ENCODE data around the gene RNASEH2C.

DNA sequence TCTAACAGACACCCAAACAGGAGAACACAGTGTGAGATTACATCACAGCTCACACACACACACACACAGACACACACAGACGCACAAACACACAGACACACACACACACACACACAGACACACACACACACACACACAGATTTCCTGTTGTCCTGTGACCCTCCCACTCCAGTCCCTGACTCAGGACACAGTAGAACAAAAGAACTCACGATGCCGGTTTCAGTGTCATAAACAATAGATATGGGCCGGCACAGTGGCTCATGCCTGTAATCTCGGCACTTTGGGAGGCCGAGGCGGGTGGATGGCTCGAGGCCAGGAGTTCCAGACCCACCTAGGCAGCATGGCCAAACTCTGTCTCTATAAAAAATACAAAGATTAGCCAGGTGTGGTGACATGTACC, 22.4 kb downstream of the RNASEH2C start:
- TF ChIP-seq POLR2AphosphoS5 (IDR thresholded peaks at IDR 0.05; ENCODE audit: borderline replicate concordance, low read depth, low read length) (no peak), EZH2 (IDR thresholded peaks at IDR 0.05) (no peak), FOXP2 (optimal IDR thresholded peaks at IDR 0.05; ENCODE audit: control extremely low read depth, extremely low read length, insufficient read depth) (no peak)
